Ovary (tissue), 9 donors: ENCODE data around the gene TMEM213. TPM values are rescaled to one million over a fixed set of nuclear protein-coding genes. Genes with fewer than 3 reads are reported as not detected.
"Not testable (repeated sequence)": the region's sequence is repeated elsewhere in the genome, so short reads cannot be mapped to it uniquely, and the experiment has no call there.

Source experiments
- DNase-seq, 5 donors: peaks; one replicate each; pipeline ENCODE4 v3.0.0-alpha.2; 2019 to 2020
- H3K27ac ChIP-seq, 2 donors: fragments of 200-600 bp; one replicate each; pipeline versions ENCODE4 v1.5.1 to v1.8.0; 2019 to 2022
- H3K27me3 ChIP-seq: fragments of 200-600 bp; one replicate; pipeline ENCODE4 v1.8.0; 2022
- H3K36me3 ChIP-seq: fragments of 200-600 bp; sonication (generic); one replicate; pipeline ENCODE4 v1.5.1; 2019
- H3K4me1 ChIP-seq: one replicate; pipeline ENCODE4 v1.8.1; 2013; ENCODE audit warnings: mild to moderate bottlenecking, moderate library complexity; ENCODE audit not compliant: insufficient read depth
- H3K4me3 ChIP-seq: fragments of 200-600 bp; sonication (generic); one replicate; pipeline ENCODE4 v1.5.1; 2017
- H3K9me3 ChIP-seq, 2 donors: fragments of 200-600 bp in 1 of 2; sonication (generic) in 1 of 2; one replicate each; pipeline versions ENCODE4 v1.5.1 to v1.8.1; 2013 to 2019; ENCODE audit warnings: mild to moderate bottlenecking in 1 of 2, moderate library complexity in 1 of 2
- EP300 ChIP-seq: sonication (generic); formaldehyde crosslinking; IDR thresholded peaks from one replicate; pipeline ENCODE4 v1.6.1; 2017; ENCODE audit warnings: antibody characterized with exemption
- POLR2A ChIP-seq: fragments of 450-650 bp; IDR thresholded peaks from one replicate; pipeline ENCODE4 v1.6.1; 2017; ENCODE audit warnings: antibody characterized with exemption, mild to moderate bottlenecking, moderate library complexity
- WGBS, 3 donors: extraction: QIAGEN DNeasy Blood & Tissue Kit in 1 of 3; methylation state at CpG; one replicate each; pipeline versions ENCODE4 v1.1.5 to v1.1.7; 2013 to 2017; 5-methylcytosine and 5-hydroxymethylcytosine counted together
- intact Hi-C, 4 donors: fragments of 100-400 bp; cut with DNase I; formaldehyde crosslinking; loops; one replicate each; pipeline versions ENCODE4 v1.11.0 to v1.15.1; 2022 to 2023
- polyA plus RNA-seq, 2 donors: library from polyadenylated mRNA; stranded (reverse); fragments of 200-250 nt in 1 of 2; fragments of 350-450 nt in 1 of 2; fragmentation: Illumina TruSeq in 1 of 2; extraction: RNeasy Lipid Tissue Mini Kit (QIAGEN cat#74804) in 1 of 2; gene quantifications; one replicate each; pipeline ENCODE4 v1.2.3, GENCODE V29; 2013 to 2014
- total RNA-seq, 7 donors: library from RNA; depleted of rRNA in 2 of 7; stranded (reverse); fragments of >200 nt in 2 of 7; fragmentation: NEBNext Ultra II Directional in 3 of 7; extraction: Animal tissue kit (Norgen Biotek cat#: 25700) in 3 of 7; gene quantifications; one replicate each; pipeline versions ENCODE4 v1.1.0 to v1.2.4, GENCODE V29; 2016 to 2023
- TF ChIP-seq, protein P1 (sequence below), 3 donors: fragments of 450-650 bp in 2 of 3; fragments of 200-600 bp in 1 of 3; IDR thresholded peaks; one replicate each; pipeline versions ENCODE4 v1.5.1 to v1.8.0; 2016 to 2022; ENCODE audit warnings: antibody characterized with exemption in 3 of 3, mild to moderate bottlenecking in 1 of 3
- donor health status: DM: no; HTN: no; CAD: no; lungs with moderate emphysema.
- donor health status: DM: no; HTN: no; CAD: no.
- donor health status: Bipolar disorder and iron deficiency.
- donor health status: DM: yes; HTN: yes; CAD: no.
- donor health status: DM: no; HTN: no; CAD: no.
- donor health status: DM: yes; HTN: yes; CAD: no.

Gene TMEM213
- total and polyA plus RNA-seq, 9 donors, result not detected

DNA sequence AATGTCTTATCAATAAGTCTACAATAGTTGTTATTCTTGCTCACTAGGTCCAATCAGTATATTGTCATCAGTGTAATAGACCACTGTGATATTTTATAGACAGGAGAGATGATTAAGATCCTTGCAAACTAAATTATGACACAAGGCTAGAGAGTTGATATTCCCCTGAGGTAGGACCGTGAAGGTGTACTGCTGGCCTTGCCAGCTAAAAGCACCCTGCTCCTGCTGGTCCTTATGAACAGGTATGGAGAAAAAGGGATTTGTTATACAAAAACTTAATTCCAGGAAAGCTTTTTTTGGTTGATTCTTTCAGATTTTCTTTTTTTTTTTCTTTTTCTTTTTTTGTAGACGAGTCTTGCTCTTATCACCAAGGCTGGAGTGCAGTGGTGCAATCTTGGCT is 16.8 kb upstream of the TMEM213 start:
- no peaks in the 10 kb centered on the region for H3K27me3 ChIP-seq
- no peak overlapping the region for H3K27ac ChIP-seq
- intact Hi-C loops, result no loop called here
- no peak overlapping the region for H3K4me3 ChIP-seq
- 76 to 78% (median 77%) methylated on average over 2 of the region's 2 CpGs for WGBS, 3 donors
- no peaks in the 10 kb centered on the region for H3K4me1 ChIP-seq
- H3K9me3 ChIP-seq, result no peaks in the 10 kb centered on the region
- H3K36me3 ChIP-seq, result no peaks in the 10 kb centered on the region
- TF ChIP-seq POLR2A (no peak), EP300 (no peak)
- TF ChIP-seq, protein P1, sequence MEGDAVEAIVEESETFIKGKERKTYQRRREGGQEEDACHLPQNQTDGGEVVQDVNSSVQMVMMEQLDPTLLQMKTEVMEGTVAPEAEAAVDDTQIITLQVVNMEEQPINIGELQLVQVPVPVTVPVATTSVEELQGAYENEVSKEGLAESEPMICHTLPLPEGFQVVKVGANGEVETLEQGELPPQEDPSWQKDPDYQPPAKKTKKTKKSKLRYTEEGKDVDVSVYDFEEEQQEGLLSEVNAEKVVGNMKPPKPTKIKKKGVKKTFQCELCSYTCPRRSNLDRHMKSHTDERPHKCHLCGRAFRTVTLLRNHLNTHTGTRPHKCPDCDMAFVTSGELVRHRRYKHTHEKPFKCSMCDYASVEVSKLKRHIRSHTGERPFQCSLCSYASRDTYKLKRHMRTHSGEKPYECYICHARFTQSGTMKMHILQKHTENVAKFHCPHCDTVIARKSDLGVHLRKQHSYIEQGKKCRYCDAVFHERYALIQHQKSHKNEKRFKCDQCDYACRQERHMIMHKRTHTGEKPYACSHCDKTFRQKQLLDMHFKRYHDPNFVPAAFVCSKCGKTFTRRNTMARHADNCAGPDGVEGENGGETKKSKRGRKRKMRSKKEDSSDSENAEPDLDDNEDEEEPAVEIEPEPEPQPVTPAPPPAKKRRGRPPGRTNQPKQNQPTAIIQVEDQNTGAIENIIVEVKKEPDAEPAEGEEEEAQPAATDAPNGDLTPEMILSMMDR (IDR thresholded peaks at IDR 0.05), result no peak
- no peak for DNase-seq

GRCh38 chr7:138784692-138785091 is 13.1 kb upstream of the TMEM213 start:
- intact Hi-C loops, result no loop called here
- TF ChIP-seq EP300 (no peak), POLR2A (no peak)
- TF ChIP-seq, protein P1 (IDR thresholded peaks at IDR 0.05), result no peak
- Histone ChIP-seq H3K27me3 (no peaks in the 10 kb centered on the region), H3K27ac (no peak overlapping the region), H3K4me1 (no peaks in the 10 kb centered on the region), H3K9me3 (peaks cover 0 to 4% of the 10 kb centered on the region in 2 donors), H3K4me3 (no peak overlapping the region), H3K36me3 (no peaks in the 10 kb centered on the region)
- DNase-seq, result no peak
- WGBS, 3 donors, result 56 to 61% (median 56%) methylated on average over 4 of the region's 4 CpGs

GRCh38 chr7:138785587-138786437 is 12.0 kb upstream of the TMEM213 start:
- H3K27ac ChIP-seq, result no peak overlapping the region
- intact Hi-C loops, result no loop called here
- peaks cover 0 to 4% of the 10 kb centered on the region in 2 donors for H3K9me3 ChIP-seq
- H3K36me3 ChIP-seq, result no peaks in the 10 kb centered on the region
- H3K4me1 ChIP-seq, result no peaks in the 10 kb centered on the region
- no peaks in the 10 kb centered on the region for H3K27me3 ChIP-seq
- WGBS, 3 donors, result 37 to 44% (median 39%) methylated on average over 10 of the region's 10 CpGs
- no peak for DNase-seq
- H3K4me3 ChIP-seq, result no peak overlapping the region
- TF ChIP-seq, protein P1 (IDR thresholded peaks at IDR 0.05), result no peak
- TF ChIP-seq POLR2A (no peak), EP300 (no peak)

DNA sequence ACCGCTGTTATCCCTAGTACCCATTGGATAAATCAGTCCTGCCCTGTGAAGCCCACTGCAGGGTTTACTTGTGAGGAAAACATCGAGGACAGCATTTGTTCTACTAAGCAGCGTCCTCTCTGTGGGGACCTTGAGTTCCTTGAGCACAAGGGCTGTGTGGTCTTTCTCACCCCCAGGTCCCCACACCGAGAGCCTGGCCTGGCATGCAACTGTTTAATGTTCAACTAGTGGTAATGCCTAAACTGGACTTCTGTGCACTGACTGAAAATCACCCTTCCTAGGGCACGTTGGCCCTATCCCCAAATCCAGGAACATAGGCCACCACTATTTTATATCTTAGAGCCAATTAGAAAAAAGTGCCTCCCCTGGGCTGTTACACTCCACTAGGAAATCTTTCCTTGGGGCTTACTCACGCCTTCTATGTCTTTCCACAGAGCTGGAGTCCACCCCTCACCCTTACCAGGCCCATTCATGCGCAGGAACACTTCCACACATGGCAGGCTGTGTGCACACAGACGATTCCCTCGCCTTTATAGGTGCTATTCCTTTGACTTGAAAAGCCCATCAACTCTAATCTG is 1.7 kb upstream of the TMEM213 start:
- intact Hi-C loops, result no loop called here
- Histone ChIP-seq H3K4me1 (no peaks in the 10 kb centered on the region), H3K27ac (no peak overlapping the region), H3K9me3 (no peaks in the 10 kb centered on the region), H3K36me3 (no peaks in the 10 kb centered on the region), H3K4me3 (no peak overlapping the region), H3K27me3 (no peaks in the 10 kb centered on the region)
- TF ChIP-seq POLR2A (no peak), EP300 (no peak)
- TF ChIP-seq, protein P1 (IDR thresholded peaks at IDR 0.05), result no peak
- 93 to 95% (median 95%) methylated on average over 9 of the region's 9 CpGs for WGBS, 3 donors
- no peak for DNase-seq

DNA sequence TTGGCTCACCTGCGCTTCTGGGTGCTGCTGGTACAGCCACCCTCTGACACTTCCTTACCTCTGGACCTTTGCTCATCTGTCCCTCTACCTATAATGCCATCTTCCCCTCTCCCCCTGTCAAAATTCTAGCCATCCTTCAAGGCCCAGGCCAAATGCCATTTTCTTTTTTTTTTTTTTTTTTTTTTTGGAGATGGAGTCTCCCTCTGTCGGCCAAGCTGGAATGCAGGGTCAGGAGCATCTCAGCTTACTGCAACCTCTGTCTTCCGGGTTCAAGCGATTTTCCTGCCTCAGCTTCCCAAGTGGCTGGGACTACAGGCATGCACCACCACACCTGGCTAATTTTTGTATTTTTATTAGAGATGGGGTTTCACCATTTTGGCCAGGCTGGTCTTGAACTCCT is 748 bp upstream of the TMEM213 start:
- H3K36me3 ChIP-seq, H3K27me3 ChIP-seq, intact Hi-C loops, H3K27ac ChIP-seq, H3K4me3 ChIP-seq, H3K9me3 ChIP-seq, H3K4me1 ChIP-seq, DNase-seq: not testable (repeated sequence)
- WGBS, 3 donors, result 52 to 87% (median 74%) methylated on average over 4 of the region's 4 CpGs
